Inferior parietal cortex (tissue), 1 donor: Measurements from ENCODE around the gene SEPTIN8.

ENCODE experiments used
- DNase-seq: peaks from one replicate; pipeline ENCODE4 v3.0.0-alpha.2; 2016; ENCODE audit errors: extremely low spot score

The SEPTIN8 gene, protein sequence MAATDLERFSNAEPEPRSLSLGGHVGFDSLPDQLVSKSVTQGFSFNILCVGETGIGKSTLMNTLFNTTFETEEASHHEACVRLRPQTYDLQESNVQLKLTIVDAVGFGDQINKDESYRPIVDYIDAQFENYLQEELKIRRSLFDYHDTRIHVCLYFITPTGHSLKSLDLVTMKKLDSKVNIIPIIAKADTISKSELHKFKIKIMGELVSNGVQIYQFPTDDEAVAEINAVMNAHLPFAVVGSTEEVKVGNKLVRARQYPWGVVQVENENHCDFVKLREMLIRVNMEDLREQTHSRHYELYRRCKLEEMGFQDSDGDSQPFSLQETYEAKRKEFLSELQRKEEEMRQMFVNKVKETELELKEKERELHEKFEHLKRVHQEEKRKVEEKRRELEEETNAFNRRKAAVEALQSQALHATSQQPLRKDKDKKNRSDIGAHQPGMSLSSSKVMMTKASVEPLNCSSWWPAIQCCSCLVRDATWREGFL

GRCh38 chr5:132777209-132778069 is at the start of gene SEPTIN8:
Gene SEPTIN8, minus strand, starts transcription at chr5:132777239. Its CDS starts 102 bp downstream, at chr5:132777137.
- DNase-seq: no peak

GRCh38 chr5:132826424-132827082 is 49.5 kb upstream of the SEPTIN8 start:
- DNase-seq: no peak

DNA sequence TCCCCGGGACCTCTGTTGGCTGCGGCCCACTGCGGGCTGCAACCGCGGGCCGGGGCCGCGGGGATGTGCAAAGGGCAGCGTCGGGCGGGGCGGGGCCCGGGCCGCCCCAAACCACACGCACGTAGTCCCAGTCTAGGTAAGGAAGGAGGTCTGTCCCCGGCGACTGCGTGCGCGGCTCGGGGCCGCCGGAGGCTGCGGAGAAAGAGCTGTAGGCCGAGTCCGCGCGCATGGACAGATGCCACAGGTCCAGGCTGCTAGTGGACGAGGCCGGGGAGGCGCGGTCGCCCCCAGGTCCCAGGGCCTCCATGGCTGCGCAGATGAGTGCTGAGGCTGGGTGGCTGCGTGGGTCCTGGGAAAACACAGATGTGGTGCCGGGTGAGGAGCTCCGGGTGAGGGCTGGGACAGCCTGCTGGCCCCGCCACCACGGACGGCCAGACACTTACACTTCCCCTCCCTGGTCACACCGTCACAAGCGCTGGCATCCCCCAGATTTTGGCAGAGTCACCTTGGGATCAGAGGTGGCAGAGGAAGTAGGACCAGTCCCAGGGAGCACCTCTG is 48.9 kb upstream of the SEPTIN8 start:
- DNase-seq: no peak

DNA sequence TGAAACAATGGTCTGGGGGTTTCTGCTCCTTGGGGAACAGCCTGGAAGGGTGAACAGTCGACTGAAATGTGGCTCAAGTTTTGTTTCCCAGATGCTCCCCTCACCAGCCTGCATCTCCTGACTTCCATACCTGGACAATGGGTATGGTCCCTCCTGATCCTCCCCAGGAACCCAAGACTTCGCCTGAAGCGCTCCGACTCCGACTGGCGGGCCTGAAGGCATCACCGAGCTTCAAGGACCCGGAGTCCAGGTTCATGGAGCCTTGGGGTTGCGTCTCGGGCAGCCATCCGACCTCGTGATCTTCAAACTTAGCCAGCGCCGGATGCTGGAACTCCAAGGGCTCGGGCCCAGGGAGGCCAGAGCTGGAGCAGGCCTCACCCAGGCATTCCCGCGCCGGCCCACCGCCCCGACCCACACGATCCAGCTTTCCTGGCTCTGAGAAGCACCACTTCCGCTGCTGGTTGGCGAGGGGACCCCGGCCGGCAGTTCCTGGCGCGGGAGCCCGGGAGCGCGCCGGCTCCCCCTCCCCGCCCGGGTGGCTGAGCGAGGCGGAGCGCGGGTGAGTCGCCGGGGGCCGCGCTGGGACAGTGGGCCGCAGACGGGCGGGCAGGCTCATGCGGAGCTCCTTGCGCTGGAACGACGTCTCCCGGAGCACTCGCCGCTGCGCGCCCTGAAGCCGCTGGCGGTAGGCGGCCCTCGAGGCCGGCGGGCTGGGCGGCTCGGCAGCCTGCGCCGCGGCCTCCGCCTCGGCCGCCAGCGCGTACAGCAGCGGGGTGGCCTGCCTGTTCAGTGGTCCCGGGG is 48.2 kb upstream of the SEPTIN8 start:
- no peak for DNase-seq

GRCh38 chr5:132824426-132824825 is 47.4 kb upstream of the SEPTIN8 start:
- no peak for DNase-seq

- DNase-seq: no peak
Observed at GRCh38 chr5:132823481-132824050, 46.5 kb upstream of the SEPTIN8 start.

DNA sequence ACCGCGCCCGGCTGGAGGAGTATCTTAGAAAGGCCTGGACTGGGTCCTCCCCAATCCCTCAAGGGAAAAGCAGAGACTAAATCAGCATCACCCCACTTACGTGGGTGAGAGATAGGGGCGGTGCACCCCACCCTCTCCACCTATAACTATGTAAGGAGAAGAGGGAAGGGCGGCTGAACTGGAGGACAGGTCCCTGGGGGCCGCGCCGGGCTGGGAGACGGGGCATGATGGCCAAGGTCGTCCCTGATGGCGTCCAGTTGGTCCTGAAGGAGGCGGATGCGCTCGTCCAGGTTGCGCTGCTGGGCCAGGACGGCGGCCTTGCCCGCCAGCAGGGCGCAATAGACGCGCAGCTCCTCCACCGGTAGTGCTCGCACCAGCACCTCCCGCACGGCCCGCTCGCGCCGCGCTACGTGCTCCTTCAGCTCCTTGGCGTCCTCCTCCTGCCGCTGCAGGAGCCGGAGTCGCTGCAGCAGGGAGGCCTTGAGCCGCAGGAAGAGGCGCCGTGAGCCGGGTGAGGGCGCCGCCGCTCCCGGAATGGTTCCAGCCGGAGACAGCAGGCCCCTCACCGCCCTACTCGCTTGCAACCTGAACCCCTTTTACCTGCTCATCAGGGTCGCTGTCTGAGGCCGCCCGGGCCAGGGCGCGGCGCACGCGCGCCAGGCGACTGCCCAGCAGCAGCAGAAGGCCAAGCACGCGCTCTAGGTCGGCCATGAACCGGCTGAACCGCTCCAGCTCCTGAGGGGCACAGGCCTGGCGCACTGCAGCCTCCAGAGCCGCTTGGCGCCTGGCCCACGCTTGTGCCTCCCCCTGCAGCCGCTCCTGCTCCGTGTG is 45.8 kb upstream of the SEPTIN8 start:
- DNase-seq: no peak

- DNase-seq: peak; percentile 78
Observed at GRCh38 chr5:132821791-132822190, 44.8 kb upstream of the SEPTIN8 start.

GRCh38 chr5:132821350-132821749 is 44.3 kb upstream of the SEPTIN8 start:
- no peak for DNase-seq

DNA sequence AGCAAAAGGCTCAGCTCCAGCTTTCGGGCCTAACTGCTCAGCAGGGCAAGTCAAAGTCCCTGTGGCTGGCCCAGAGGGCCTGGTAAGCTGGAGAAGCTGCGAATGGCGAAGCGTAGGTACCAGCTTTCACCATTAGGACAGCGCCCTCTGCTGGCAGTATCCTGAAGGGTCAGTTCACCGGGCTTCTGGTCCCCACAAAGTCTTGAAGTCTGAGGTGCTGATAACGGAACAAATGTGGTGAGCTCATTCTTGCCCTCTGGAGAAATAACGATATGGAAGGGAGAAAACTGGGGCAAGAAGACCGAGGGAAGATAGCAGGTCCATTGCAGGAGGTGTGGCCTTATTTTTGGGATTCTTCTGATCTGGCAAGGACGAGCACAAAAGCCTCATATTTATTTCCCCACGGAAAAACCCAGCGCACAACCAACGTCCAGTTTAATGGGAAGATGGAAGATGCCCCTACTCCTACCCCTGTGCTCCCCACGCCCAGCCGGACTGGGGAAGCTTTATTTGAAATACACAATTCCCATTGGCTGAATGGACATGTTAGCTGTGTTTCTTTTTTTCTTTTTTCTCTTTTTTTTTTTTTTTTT is 43.2 kb upstream of the SEPTIN8 start:
- peak; percentile 98 for DNase-seq

DNA sequence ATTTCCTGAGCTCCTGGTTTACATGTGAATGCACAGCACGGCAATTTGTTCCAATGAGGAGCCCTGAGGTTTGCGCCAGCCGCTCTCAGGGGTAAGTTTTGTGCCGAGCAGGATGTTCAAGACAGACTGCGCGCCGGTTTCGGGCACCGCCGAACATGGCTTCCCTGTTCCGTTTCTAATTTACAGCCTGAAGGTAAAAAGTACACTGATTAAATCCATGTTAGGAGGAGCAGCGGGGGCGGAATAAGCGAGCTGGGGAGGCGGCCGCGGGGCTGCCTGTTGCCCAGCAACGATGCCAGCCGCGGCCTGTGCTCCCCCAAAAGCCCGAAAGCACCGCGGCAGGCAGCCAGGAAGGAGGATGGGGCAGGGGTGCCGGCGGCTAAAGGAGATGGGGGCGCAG is 42.4 kb upstream of the SEPTIN8 start:
- no peak for DNase-seq

DNA sequence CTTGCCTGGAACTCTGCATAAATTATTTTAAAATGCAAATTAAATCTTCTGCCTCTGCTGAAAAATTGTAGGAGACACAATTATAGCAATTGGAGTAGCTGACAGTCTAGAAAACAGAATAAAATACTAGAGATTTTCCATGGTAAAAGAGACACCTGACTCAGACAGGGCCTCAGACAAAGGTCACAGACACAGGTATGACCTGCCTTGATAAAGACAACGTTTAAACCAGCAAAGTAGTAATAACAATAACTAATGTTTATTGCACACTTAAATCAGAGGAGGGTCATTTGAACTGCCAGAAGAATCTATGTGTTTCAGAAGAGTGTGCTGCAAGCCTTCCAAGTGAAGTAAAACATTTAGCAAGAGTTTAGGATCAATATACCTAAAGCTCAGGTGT is 40.0 kb upstream of the SEPTIN8 start:
- no peak for DNase-seq

DNA sequence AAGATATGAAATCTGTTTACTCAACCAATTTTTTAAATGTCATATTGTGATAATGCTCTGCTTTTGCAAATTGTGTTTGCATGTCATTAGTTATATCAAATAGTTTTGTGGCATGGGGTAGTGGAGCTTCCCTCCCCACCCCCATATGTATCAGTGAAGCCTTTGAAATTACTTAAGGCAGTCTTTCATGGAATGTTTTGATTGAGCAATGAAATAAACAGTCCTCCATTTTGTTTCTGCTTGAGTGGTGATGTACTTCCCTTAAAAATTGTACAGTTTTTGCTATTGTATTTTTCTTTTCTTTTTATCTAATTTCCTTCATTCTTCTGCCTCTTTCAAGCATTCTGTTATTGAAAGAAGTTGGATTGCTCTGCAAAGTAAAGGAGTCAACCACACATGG is 39.5 kb upstream of the SEPTIN8 start:
- DNase-seq: no peak

GRCh38 chr5:132816083-132816482 is 39.0 kb upstream of the SEPTIN8 start:
- no peak for DNase-seq

- no peak for DNase-seq
Observed at GRCh38 chr5:132815454-132815853, 38.4 kb upstream of the SEPTIN8 start.

- no peak for DNase-seq
Observed at GRCh38 chr5:132814503-132815294, 37.7 kb upstream of the SEPTIN8 start.

GRCh38 chr5:132813599-132814502 is 36.8 kb upstream of the SEPTIN8 start:
- no peak for DNase-seq
